HepG2 (cell line): Measurements from ENCODE around the gene CYP21A2. TPM values are rescaled to one million over a fixed set of nuclear protein-coding genes. Genes with fewer than 3 reads are reported as not detected.

ENCODE experiments used
- ATAC-seq: fragments of 200-7000 bp; cut with Tn5 transposase; 3 replicates; pipeline ENCODE4 v1.9.1; 2020; ENCODE audit warnings: mild to moderate bottlenecking, moderate library complexity
- BruUV-seq: library from RNA; stranded (reverse); fragments of 400-500 nt; replicated peaks from 2 replicates; lab custom pipeline; 2021; lab: Mats Ljungman, UMichigan
- CTCF ChIA-PET: fragments of 300-600 bp; formaldehyde crosslinking; extraction: SDS; loops from one replicate; lab custom pipeline; 2021; ENCODE audit warnings: low total read pairs, inconsistent platforms, low intra/inter-chr PET ratio; lab: Yijun Ruan, JAX
- POLR2A ChIA-PET: fragments of 350-600 bp; sonication (Branson Sonifier 250); formaldehyde crosslinking; loops from one replicate; lab custom pipeline; 2020; ENCODE audit warnings: antibody characterized with exemption, inconsistent platforms; lab: Yijun Ruan, JAX
- DNase-seq: peaks from one replicate; pipeline ENCODE4 v3.0.0-alpha.2; 2015; ENCODE audit warnings: low spot score
- FAIRE-seq: peaks from 3 replicates; lab custom pipeline; 2011; peaks lifted over from hg19 to GRCh38; lab: Jason Lieb, UNC
- H2AFZ ChIP-seq: one replicate; pipeline ENCODE4 v1.6.1; 2011; ENCODE audit warnings: low read length, inconsistent platforms
- H3K27ac ChIP-seq: fragments of 300-600 bp; 3 replicates; pipeline ENCODE4 v1.8.0; 2011; ENCODE audit warnings: mixed run types, mild to moderate bottlenecking, mixed read lengths, low read length, inconsistent platforms; ENCODE audit not compliant: insufficient read depth; ENCODE audit errors: extremely low read length
- H3K27me3 ChIP-seq, 2 experiments: fragments of 200-600 bp in 1 of 2; 2 replicates in 1 of 2; 3 replicates in 1 of 2; pipeline versions ENCODE4 v1.6.0 to v1.8.0; 2011; ENCODE audit warnings: low read length in 2 of 2, mild to moderate bottlenecking in 2 of 2, moderate library complexity in 2 of 2, inconsistent platforms in 1 of 2; ENCODE audit not compliant: insufficient read depth in 2 of 2, control insufficient read depth in 1 of 2
- H3K36me3 ChIP-seq, 2 experiments: fragments of 200-600 bp in 1 of 2; replicated peaks in 1 of 2; 2 replicates in 1 of 2; 3 replicates in 1 of 2; pipeline versions ENCODE4 v1.5.1 to v1.8.0; 2011; ENCODE audit warnings: low read length in 2 of 2, inconsistent platforms in 1 of 2; ENCODE audit not compliant: insufficient read depth in 2 of 2, control insufficient read depth in 1 of 2
- H3K4me1 ChIP-seq: 2 replicates; pipeline ENCODE4 v1.5.1; 2012; ENCODE audit warnings: low read length, inconsistent platforms; ENCODE audit not compliant: insufficient read depth
- H3K4me2 ChIP-seq: 2 replicates; pipeline ENCODE4 v1.6.0; 2011; ENCODE audit warnings: low read depth, low read length, inconsistent platforms
- H3K4me3 ChIP-seq, 3 experiments: fragments of 200-600 bp in 1 of 3; sonication (generic), shearing (Covaris generic) in 1 of 3; replicated peaks in 1 of 3; 2 replicates each; pipeline ENCODE4 v1.5.1; 2011 to 2016; ENCODE audit warnings: low read length in 3 of 3, inconsistent platforms in 2 of 3, low read depth in 2 of 3, mild to moderate bottlenecking in 2 of 3, control low read depth in 1 of 3, mixed read lengths in 1 of 3; ENCODE audit not compliant: insufficient read depth in 1 of 3
- H3K79me2 ChIP-seq: one replicate; pipeline ENCODE4 v1.6.1; 2011; ENCODE audit warnings: low read length, inconsistent platforms; ENCODE audit not compliant: insufficient read depth
- H3K9ac ChIP-seq: 2 replicates; pipeline ENCODE4 v1.6.0; 2011; ENCODE audit warnings: mild to moderate bottlenecking, low read depth, low read length, inconsistent platforms; ENCODE audit not compliant: insufficient read depth
- H3K9me3 ChIP-seq: 2 replicates; pipeline ENCODE4 v1.5.1; 2012; ENCODE audit warnings: mild to moderate bottlenecking, low read length
- H4K20me1 ChIP-seq: 2 replicates; pipeline ENCODE4 v1.6.0; 2011; ENCODE audit warnings: inconsistent platforms, mild to moderate bottlenecking, low read length, moderate library complexity; ENCODE audit not compliant: insufficient read depth
- ARID5B ChIP-seq: IDR thresholded peaks from 2 replicates; pipeline ENCODE4 v1.4.0; 2020; ENCODE audit warnings: mild to moderate bottlenecking, missing genetic modification reagents
- ATF6 ChIP-seq: sonication (generic); formaldehyde crosslinking; conservative IDR thresholded peaks from 2 replicates; pipeline ENCODE4 v1.4.0; 2020; ENCODE audit warnings: missing genetic modification reagents
- CHCHD3 ChIP-seq: sonication (generic); formaldehyde crosslinking; IDR thresholded peaks from 2 replicates; pipeline ENCODE4 v1.8.0; 2022; ENCODE audit warnings: mild to moderate bottlenecking, missing genetic modification reagents, moderate library complexity
- ETV5 ChIP-seq: IDR thresholded peaks from 2 replicates; pipeline ENCODE4 v1.6.1; 2018; ENCODE audit warnings: missing biosample characterization, missing genetic modification reagents, inconsistent platforms, borderline replicate concordance
- FOXK2 ChIP-seq: fragments of 450-650 bp; IDR thresholded peaks from 2 replicates; pipeline ENCODE4 v1.6.1; 2016
- MTF2 ChIP-seq: sonication (generic); formaldehyde crosslinking; IDR thresholded peaks from 2 replicates; pipeline ENCODE4 v1.5.0; 2020; ENCODE audit warnings: missing genetic modification reagents, borderline replicate concordance
- MXD1 ChIP-seq: sonication (generic); formaldehyde crosslinking; IDR thresholded peaks from 2 replicates; pipeline ENCODE4 v1.4.0; 2020; ENCODE audit warnings: mild to moderate bottlenecking, missing genetic modification reagents
- SMAD1 ChIP-seq: sonication (generic); formaldehyde crosslinking; IDR thresholded peaks from 2 replicates; pipeline ENCODE4 v1.4.0; 2020; ENCODE audit warnings: missing genetic modification reagents, low read depth, mild to moderate bottlenecking, borderline replicate concordance
- TBX2 ChIP-seq: sonication (generic); formaldehyde crosslinking; IDR thresholded peaks from 2 replicates; pipeline ENCODE4 v1.5.0; 2020; ENCODE audit warnings: missing genetic modification reagents, mild to moderate bottlenecking, borderline replicate concordance
- ZNF75D ChIP-seq: sonication (generic); formaldehyde crosslinking; IDR thresholded peaks from 2 replicates; pipeline ENCODE4 v1.8.1; 2023; ENCODE audit warnings: missing genetic modification reagents, mild to moderate bottlenecking, borderline replicate concordance
- ZNF772 ChIP-seq: sonication (generic); formaldehyde crosslinking; IDR thresholded peaks from 2 replicates; pipeline ENCODE4 v1.5.0; 2020; ENCODE audit warnings: mild to moderate bottlenecking, missing genetic modification reagents
- ZXDC ChIP-seq: sonication (generic); formaldehyde crosslinking; IDR thresholded peaks from 2 replicates; pipeline ENCODE4 v1.5.0; 2020; ENCODE audit warnings: mild to moderate bottlenecking, missing genetic modification reagents
- WGBS: methylation state at CpG from one replicate; pipeline ENCODE4 v1.1.6; 2017; ENCODE audit warnings: low lambda C conversion rate; 5-methylcytosine and 5-hydroxymethylcytosine counted together
- in situ Hi-C: cut with HindIII; loops from 2 replicates; pipeline ENCODE4 v1.10.0; 2017; ENCODE audit warnings: low pct_unique_long_range_greater_than_20kb; ENCODE audit not compliant: extremely low pct_ligation_motif_present
- intact Hi-C: fragments of 100-400 bp; cut with micrococcal nuclease; formaldehyde crosslinking; loops from one replicate; pipeline ENCODE4 v1.10.0; 2022; ENCODE audit not compliant: unreplicated experiment
- polyA plus RNA-seq, 8 experiments: library from polyadenylated mRNA; depleted of rRNA in 3 of 8; stranded (reverse) in 7 of 8; unstranded in 1 of 8; fragments of >200 nt; fragmentation: Illumina TruSeq in 4 of 8; extraction: Trizol in 4 of 8; gene quantifications; 2 replicates each; pipeline versions ENCODE4 v1.2.1 to v1.2.3, GENCODE V29; 2011 to 2016; ENCODE audit warnings: low read depth in 4 of 8, missing spikeins in 1 of 8, mixed read lengths in 1 of 8; ENCODE audit not compliant: insufficient read depth in 1 of 8
- total RNA-seq, 5 experiments: library from RNA; depleted of rRNA; stranded (reverse); fragments of >200 nt; fragmentation: Illumina TruSeq; extraction: Trizol; gene quantifications; 2 replicates each; pipeline ENCODE4 v1.2.3, GENCODE V29; 2016; ENCODE audit warnings: low read depth in 1 of 5

The CYP21A2 gene
- total and polyA plus RNA-seq, 2 of the 13 experiments (the other 11 are each of a cell fraction or from before 2014, with no cell fraction given): 1.5 to 6.3 TPM

GRCh38 chr6:32086661-32087573 lies 48.7 kb downstream of the CYP21A2 start:
- intact Hi-C loops (loop anchor here (1.0 kb wide), 2 partner anchors 32 to 67 kb away; partner anchors contain the start of gene PPT2), in situ Hi-C loops (loop anchor here (25.0 kb wide), 1 partner anchor 700 kb away; no protein-coding TSS in a partner anchor)
- H3K4me2 ChIP-seq: 0 out of 2 replicates have a peak overlapping the region, but pooled peaks have one; percentile 5
- H3K36me3 ChIP-seq: no peaks in the 10 kb centered on the region
- FAIRE-seq: no peak
- BruUV-seq: no TSS peak
- CTCF ChIA-PET: interaction anchor here (1.1 to 1.6 kb wide), 4 partner anchors 30 to 158 kb away, joined by 4 to 6 read pairs (median 5); partner anchors contain the start of gene PPT2
- H3K9me3 ChIP-seq: no peaks in the 10 kb centered on the region
- 52% methylated on average over 13 of the region's 45 CpGs for WGBS
- peaks cover 50% of the 10 kb centered on the region for H3K4me1 ChIP-seq
- H3K4me3 ChIP-seq: no peak overlapping the region
- no peaks in the 10 kb centered on the region for H4K20me1 ChIP-seq
- no peak for ATAC-seq
- peaks cover 6 to 40% of the 10 kb centered on the region in 2 experiments for H3K27me3 ChIP-seq
- H3K79me2 ChIP-seq: no peaks in the 10 kb centered on the region
- H2AFZ ChIP-seq: no peak overlapping the region
- no peak overlapping the region for H3K9ac ChIP-seq
- DNase-seq: peak; percentile 27
- no peak overlapping the region for H3K27ac ChIP-seq
- POLR2A ChIA-PET: interaction anchor here (0.8 to 1.7 kb wide), 4 partner anchors 10 to 352 kb away, joined by 3 to 5 read pairs (median 4); no protein-coding TSS in a partner anchor
- TF ChIP-seq FOXK2 (no peak), ZXDC (CRISPR knock-in tag) (0 out of 2 replicates have a peak, but pooled peaks have one; percentile 5), ARID5B (CRISPR knock-in tag) (0 out of 2 replicates have a peak, but pooled peaks have one; percentile 22), MTF2 (CRISPR knock-in tag) (0 out of 2 replicates have a peak, but pooled peaks have one; percentile 53), ETV5 (no peak), TBX2 (CRISPR knock-in tag) (no peak), ZNF75D (CRISPR knock-in tag) (no peak), SMAD1 (no peak), MXD1 (CRISPR knock-in tag) (peak; percentile 59; the same call in 1 of the 2 replicates), ATF6 (CRISPR knock-in tag) (no peak), CHCHD3 (CRISPR knock-in tag) (peak; percentile 67; the same call in 1 of the 2 replicates), ZNF772 (CRISPR knock-in tag) (no peak)
